Mononuclear cell (primary cell): ENCODE measurements around the gene DCST2. TPM values are rescaled to one million over a fixed set of nuclear protein-coding genes. Genes with fewer than 3 reads are reported as not detected.

Experiments used
- H3K27me3 ChIP-seq: 2 replicates; pipeline ENCODE4 v1.6.0; 2011; ENCODE audit warnings: low read length, control low read depth; ENCODE audit not compliant: insufficient read depth
- H3K4me1 ChIP-seq: 2 replicates; pipeline ENCODE4 v1.5.1; 2011; ENCODE audit warnings: mild to moderate bottlenecking, low read length, control low read depth; ENCODE audit not compliant: insufficient read depth
- H3K4me3 ChIP-seq: 2 replicates; pipeline ENCODE4 v1.5.1; 2011; ENCODE audit warnings: mild to moderate bottlenecking, low read length, moderate library complexity
- H3K9me3 ChIP-seq: 2 replicates; pipeline ENCODE4 v1.5.1; 2011; ENCODE audit warnings: low read depth, mild to moderate bottlenecking, control low read depth, low read length
- total RNA-seq: library from RNA; depleted of rRNA; stranded (reverse); fragments of >200 nt; gene quantifications from one replicate; pipeline ENCODE4 v1.2.3, GENCODE V29; 2012

DCST2 gene
- total RNA-seq, 1 donor, result 0.10 TPM

- H3K27me3 ChIP-seq, result no peaks in the 10 kb centered on the region
- H3K4me1 ChIP-seq, result peaks cover 34% of the 10 kb centered on the region
- H3K9me3 ChIP-seq, result no peaks in the 10 kb centered on the region
- H3K4me3 ChIP-seq, result no peak overlapping the region
Measured at GRCh38 chr1:155061381-155062150, 28.0 kb upstream of the DCST2 start.

GRCh38 chr1:155060736-155061135 is 27.2 kb upstream of the DCST2 start:
- H3K4me1 ChIP-seq, result peaks cover 34% of the 10 kb centered on the region
- H3K9me3 ChIP-seq, result no peaks in the 10 kb centered on the region
- no peak overlapping the region for H3K4me3 ChIP-seq
- H3K27me3 ChIP-seq, result no peaks in the 10 kb centered on the region

DNA sequence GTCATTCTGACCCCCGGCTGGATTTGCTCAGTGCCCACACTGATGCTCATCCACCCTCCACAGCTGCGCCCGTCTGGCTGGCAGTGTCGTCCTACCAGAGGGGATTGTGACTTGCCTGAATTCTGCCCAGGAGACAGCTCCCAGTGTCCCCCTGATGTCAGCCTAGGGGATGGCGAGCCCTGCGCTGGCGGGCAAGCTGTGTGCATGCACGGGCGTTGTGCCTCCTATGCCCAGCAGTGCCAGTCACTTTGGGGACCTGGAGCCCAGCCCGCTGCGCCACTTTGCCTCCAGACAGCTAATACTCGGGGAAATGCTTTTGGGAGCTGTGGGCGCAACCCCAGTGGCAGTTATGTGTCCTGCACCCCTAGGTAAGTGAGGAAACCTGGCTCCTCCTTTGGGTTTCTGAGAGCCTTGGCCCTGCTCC is 24.2 kb upstream of the DCST2 start:
- Histone ChIP-seq H3K4me3 (no peak overlapping the region), H3K4me1 (peaks cover 22% of the 10 kb centered on the region), H3K9me3 (no peaks in the 10 kb centered on the region), H3K27me3 (no peaks in the 10 kb centered on the region)

GRCh38 chr1:155057104-155057503 is 23.5 kb upstream of the DCST2 start:
- H3K27me3 ChIP-seq, result no peaks in the 10 kb centered on the region
- no peaks in the 10 kb centered on the region for H3K9me3 ChIP-seq
- H3K4me1 ChIP-seq, result peaks cover 22% of the 10 kb centered on the region
- no peak overlapping the region for H3K4me3 ChIP-seq

DNA sequence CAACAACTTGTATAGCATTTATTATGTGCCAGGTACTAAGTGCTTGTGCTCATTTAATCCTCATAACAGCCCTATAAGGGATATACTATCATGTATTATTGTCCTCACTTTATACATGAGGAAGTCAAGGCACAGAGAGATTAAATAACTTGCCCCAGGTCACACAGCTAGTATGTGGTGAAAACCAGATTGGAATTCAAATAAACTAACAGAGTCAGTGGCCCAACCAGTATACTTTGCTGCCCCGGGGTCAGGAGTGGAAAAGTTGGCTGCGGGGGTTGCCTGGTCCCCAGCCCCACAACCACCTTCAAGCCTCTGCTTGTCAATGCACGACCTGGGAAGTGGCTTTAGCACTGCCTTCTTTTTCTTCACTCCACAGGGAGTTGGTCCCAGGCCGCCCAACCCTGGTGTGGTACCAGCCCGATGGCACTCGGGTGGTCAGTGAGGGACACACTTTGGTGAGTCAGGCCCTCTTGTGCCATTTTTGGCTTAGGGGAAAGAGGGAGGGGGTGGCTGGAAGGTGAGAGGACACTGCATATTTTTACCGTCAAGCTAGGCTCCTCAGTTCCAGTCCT is 20.0 kb upstream of the DCST2 start:
- Histone ChIP-seq H3K4me1 (peaks cover 34% of the 10 kb centered on the region), H3K9me3 (no peaks in the 10 kb centered on the region), H3K27me3 (no peaks in the 10 kb centered on the region), H3K4me3 (no peak overlapping the region)

DNA sequence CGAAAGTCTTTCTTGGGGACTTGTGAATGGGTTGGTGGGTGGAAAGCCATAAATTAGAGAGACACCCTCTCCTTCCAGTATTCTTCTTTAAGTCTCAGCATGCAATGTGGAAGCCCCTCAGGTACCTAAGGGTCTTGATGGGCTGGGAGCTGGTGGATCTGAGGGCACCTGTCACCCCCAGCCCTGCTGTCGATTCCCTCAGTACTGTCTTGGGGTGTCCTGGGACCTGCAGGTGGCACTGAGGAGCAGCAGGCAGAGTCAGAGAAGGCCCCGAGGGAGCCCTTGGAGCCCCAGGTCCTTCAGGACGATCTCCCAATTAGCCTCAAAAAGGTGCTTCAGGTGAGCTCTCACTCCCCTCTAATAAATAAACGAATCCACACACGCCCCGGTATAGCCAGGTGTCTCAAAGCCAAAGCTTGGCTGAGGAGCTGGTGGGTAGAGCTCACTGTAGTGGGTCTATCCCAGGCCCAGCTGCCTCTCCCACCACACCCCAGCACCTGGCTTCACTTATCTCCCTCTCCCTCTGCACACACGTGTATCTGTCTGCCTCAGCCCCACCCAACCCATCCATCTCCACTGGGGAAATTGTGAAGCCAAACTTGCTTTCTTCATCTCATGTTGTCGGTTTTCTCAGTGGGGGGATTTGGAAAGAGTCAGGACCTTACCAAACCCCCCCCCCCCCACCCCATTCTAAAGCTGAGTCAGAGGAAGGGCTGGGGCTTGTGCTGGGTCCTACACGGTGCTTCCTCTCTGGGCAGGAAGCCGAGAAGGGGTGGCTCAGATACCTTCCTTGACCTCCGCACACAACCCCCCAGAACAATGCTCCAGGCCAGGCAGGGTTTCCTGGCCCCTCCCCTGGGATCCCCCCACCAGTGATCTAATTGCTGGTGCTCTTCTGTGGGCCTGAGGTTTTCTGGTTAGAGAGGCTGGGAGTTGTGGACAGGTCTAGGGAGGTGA is 19.1 kb upstream of the DCST2 start:
- no peaks in the 10 kb centered on the region for H3K9me3 ChIP-seq

GRCh38 chr1:155051777-155052398 is 18.3 kb upstream of the DCST2 start:
- peaks cover 34% of the 10 kb centered on the region for H3K4me1 ChIP-seq
- no peaks in the 10 kb centered on the region for H3K27me3 ChIP-seq
- H3K4me3 ChIP-seq, result peak overlapping the region; percentile 50
- H3K9me3 ChIP-seq, result no peaks in the 10 kb centered on the region

More for the DNA sequence above, 19.1 kb upstream of the DCST2 start:
- peaks cover 34% of the 10 kb centered on the region for H3K4me1 ChIP-seq
- H3K27me3 ChIP-seq, result no peaks in the 10 kb centered on the region
- peak overlapping the region; percentile 50 for H3K4me3 ChIP-seq

- Histone ChIP-seq H3K27me3 (no peaks in the 10 kb centered on the region), H3K4me1 (peaks cover 34% of the 10 kb centered on the region), H3K9me3 (no peaks in the 10 kb centered on the region), H3K4me3 (peak overlapping the region; percentile 50)
Measured at GRCh38 chr1:155051342-155051776, 17.8 kb upstream of the DCST2 start.

GRCh38 chr1:155050560-155051341 is 17.2 kb upstream of the DCST2 start, which contains the start of gene ADAM15:
Gene ADAM15, plus strand, starts transcription at chr1:155051316. Its CDS starts 71 bp downstream, at chr1:155051387.
- Histone ChIP-seq H3K4me3 (peak within 1 kb of the TSS; percentile 56), H3K4me1 (peaks cover 34% of the 10 kb centered on the region), H3K27me3 (no peaks in the 10 kb centered on the region), H3K9me3 (no peaks in the 10 kb centered on the region)

DNA sequence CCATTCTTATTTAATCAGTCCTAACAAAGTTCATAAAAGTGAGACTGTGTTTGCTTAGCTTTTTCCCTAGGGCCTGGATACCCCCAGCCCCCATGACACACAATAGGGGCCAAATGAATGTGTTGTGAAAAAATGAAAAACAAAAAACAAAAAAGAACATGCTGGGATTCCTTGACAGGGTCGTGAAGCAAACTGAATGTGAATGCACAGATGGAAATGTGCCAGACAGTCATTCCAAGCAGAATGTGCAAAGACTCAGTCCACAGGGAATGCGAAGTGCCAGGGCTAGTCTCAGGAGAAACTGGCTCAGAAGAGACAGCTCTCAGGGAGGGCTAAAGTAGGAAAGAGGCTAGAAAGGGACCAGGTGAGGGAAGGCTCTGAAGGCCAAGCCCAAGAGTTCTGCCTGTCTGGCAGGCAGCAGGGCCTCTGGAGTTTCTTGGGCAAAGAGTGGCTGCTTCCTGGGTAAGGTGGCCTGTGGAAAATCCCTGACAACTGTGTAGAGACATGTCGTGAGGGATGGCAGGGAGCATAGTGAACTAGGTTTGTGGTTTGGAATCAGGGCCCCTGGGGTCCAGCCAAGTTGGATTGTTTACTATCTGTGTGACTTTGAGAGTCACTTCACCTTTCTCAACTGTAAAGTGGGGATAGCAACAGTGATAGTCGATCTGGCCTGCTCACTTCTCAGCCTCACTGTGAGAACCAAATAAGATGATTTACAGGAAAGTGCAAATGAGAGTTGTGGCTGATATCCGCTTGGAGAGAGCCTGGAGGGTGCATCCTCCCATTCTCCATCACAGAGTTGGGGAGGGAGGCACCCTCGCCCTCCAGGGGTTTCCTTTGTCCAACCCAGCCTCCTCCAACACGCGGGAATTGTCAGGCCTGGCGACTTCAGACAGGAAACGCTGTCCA is 16.3 kb upstream of the DCST2 start:
- Histone ChIP-seq H3K4me1 (peaks cover 34% of the 10 kb centered on the region), H3K9me3 (no peaks in the 10 kb centered on the region), H3K4me3 (peak overlapping the region; percentile 56), H3K27me3 (no peaks in the 10 kb centered on the region)

- Histone ChIP-seq H3K27me3 (no peaks in the 10 kb centered on the region), H3K4me3 (no peak overlapping the region), H3K9me3 (no peaks in the 10 kb centered on the region), H3K4me1 (peaks cover 37% of the 10 kb centered on the region)
Measured at GRCh38 chr1:155048449-155049334, 15.1 kb upstream of the DCST2 start.

DNA sequence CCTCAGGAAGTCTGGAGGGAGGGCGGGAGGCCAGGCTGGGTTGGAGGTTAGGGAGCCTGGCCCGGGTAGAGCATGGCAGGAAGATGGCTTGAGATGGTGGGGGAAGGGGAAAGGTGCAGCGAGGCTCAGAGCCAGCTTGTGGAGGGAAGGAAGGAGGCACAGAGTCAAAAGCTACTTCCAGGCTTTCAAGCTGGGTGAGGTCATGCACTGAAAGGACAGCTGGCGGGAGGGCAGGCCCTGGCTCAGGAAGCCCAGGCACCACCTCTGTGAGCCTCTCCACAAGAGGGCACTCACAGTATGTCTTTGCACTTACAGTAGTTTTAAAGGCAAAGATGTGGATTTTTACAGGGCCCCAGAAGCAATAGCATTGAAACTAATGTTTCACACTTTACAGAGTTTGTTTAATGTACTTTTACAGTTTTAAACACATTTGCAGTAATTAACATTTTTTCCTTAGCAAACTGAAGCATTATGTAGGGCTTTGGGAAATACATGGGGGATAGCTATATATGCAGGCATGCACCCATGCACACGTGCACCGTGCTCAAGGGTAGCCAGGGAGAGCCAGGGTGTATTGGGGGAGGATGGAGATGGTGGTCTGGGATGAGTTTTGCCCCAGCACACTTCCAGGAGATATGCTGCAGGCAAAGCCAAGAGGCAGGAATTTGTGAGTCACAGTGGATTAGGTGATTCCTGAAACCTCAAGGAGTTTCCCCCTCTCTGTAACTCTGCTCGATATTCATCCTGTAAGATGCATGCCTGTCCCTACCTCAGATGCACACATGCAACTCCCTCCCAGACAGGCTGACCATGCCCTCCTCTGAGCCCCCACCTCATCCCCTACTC is 11.5 kb upstream of the DCST2 start:
- peaks cover 7% of the 10 kb centered on the region for H3K4me1 ChIP-seq
- H3K27me3 ChIP-seq, result no peaks in the 10 kb centered on the region

More for the DNA sequence above, 11.5 kb upstream of the DCST2 start:
- no peaks in the 10 kb centered on the region for H3K9me3 ChIP-seq
- no peak overlapping the region for H3K4me3 ChIP-seq
